HTERT RPE-1 (cell line): ENCODE results near the gene COL18A1.

Experiments used
- in situ Hi-C: fragments of 300-500 bp; cut with MboI; formaldehyde crosslinking; loops from 4 replicates; pipeline ENCODE4 v1.14.3; 2020; ENCODE audit warnings: low sequenced_read_pairs

COL18A1 gene

DNA sequence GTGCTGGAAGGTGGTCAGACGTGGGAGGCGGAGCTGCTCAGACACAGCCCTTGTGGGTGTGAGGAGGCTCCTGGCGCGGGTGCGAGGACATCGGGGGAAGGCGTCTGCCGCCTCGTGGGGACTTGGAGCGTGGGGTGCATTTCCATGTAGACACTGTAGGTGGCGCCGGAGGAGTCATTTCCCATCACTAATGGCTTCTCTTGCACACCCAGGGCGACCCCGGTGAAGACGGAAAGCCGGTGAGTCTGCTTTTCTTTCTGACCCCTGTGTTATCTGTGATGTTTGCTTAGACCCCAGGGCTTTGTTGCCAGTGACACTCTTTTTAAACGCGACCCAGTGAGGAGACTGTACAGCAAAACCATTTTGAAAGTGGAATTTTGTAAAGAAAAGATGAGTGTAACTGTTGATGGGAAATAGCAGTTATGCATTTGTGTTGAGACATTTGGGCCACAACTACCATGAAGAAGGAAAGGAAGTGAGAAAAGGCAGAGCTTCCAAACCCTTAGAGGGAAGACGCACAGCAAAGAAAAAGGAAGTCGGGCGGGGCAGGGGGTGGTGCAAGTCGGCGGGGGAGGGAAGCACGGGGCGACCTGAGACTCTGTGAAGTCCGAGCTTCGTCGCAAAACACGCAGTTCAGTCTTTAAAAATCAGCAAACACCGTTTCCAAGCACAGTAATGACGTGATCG is 73.3 kb downstream of the COL18A1 start:
- in situ Hi-C loops: no loop called here

- in situ Hi-C loops: no loop called here
These were observed 74.1 kb downstream of the COL18A1 start for GRCh38 chr21:45478816-45479669.

GRCh38 chr21:45479691-45480675 is 75.0 kb downstream of the COL18A1 start:
- in situ Hi-C loops: no loop called here

DNA sequence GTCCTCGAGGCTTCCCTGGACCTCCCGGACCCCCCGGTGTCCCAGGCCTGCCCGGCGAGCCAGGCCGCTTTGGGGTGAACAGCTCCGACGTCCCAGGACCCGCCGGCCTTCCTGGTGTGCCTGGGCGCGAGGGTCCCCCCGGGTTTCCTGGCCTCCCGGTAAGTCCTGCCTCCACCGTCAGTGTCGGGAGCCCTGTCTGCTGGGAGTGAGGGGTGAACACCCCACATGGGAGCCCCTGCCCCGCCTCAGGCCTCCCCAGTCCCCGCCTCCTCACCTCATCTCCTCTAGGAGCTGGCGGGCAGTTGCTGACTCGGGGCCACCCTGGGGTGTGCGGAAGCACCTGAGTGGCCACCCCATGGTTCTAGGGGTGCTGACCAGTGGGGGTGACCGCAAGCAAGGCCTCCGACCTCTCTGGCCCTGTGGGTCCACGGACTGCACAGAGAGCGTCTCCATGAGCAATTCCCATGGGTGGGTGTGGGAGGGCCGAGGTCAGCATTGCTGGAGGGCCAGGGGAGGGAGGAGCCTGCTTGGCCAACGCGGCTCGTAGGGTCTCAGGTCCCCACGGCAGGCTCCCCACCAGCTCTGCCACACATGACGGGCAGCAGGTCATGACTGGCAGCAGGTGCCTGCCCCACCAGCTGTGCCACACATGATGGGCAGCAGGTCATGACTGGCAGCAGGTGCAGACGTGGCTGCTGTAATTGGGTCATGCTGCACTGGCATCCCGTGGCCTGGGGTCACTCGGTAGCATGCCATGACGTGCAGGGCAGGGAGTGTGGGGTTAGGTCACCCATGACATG is 75.9 kb downstream of the COL18A1 start:
- in situ Hi-C loops: no loop called here

- in situ Hi-C loops: no loop called here
These were observed 76.6 kb downstream of the COL18A1 start for GRCh38 chr21:45481566-45481965.

- in situ Hi-C loops: no loop called here
These were observed 77.3 kb downstream of the COL18A1 start for GRCh38 chr21:45481977-45482898.

- in situ Hi-C loops: no loop called here
These were observed 78.2 kb downstream of the COL18A1 start for GRCh38 chr21:45482899-45483821.

DNA sequence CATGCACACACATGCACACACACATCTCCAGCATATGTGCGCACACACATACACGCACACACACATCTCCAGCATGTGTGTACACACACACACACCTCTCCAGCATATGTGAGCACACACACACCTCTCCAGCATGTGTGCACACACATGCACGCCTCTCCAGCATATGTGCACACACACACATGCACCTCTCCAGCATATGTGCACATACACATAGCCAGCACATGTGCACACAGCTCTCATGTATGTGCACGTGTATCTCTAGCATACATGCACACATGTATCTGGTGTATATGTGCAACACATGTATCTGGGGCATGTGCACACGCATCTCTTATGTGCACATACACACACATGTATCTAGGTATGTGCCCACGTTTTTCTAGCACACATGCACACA is 79.4 kb downstream of the COL18A1 start:
- in situ Hi-C loops: no loop called here

GRCh38 chr21:45485686-45486442 is 80.9 kb downstream of the COL18A1 start:
- in situ Hi-C loops: no loop called here

GRCh38 chr21:45486443-45487160 is 81.6 kb downstream of the COL18A1 start:
- in situ Hi-C loops: no loop called here

- in situ Hi-C loops: no loop called here
These were observed 82.3 kb downstream of the COL18A1 start for GRCh38 chr21:45487161-45487806.

DNA sequence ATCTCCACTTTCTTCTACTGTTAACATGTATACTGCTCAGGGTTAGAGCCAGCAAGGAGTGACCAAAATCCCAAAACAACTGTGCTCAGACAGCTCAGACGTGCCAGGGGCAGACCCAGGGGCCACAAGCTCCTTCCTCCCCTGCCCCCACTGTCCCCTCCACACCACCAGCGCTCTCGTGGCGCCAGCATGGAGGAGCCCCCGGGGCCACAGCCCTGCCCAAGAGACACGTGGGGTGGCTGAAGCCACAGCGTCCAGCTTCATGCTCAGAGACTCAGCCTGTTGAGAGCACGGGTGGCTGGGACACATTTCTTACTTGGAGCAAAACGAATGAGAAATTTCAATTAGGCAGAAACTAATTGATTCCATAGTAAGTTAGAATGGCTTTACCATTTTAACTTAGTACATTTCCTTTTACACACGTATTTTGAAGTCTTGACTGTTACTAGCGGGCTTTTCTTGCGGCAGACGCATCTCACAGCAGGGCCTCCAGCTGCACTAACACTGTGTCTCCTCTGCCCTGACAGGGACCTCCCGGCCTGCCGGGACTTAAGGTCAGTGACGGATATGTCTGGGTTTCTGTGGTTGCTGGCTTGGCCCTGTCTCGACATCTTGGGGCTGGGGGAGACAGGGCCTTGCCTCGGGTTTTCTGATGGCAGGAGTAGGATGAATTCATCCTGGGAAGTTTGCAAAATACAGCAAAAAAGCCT is 83.1 kb downstream of the COL18A1 start:
- in situ Hi-C loops: no loop called here

- in situ Hi-C loops: no loop called here
These were observed 84.2 kb downstream of the COL18A1 start for GRCh38 chr21:45488931-45489721.

DNA sequence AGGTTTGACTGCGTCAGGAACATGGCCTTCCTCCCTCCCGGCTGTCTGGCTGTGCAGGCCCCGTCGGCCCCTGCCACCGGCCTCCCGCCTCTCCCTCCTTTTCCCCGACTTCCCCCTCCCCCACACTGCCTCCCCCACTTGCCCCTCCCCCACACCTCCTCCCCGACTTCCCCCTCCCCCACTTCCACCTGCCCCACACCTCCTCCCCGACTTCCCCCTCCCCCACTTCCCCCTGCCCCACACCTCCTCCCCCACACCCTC is 84.7 kb downstream of the COL18A1 start:
- in situ Hi-C loops: no loop called here

DNA sequence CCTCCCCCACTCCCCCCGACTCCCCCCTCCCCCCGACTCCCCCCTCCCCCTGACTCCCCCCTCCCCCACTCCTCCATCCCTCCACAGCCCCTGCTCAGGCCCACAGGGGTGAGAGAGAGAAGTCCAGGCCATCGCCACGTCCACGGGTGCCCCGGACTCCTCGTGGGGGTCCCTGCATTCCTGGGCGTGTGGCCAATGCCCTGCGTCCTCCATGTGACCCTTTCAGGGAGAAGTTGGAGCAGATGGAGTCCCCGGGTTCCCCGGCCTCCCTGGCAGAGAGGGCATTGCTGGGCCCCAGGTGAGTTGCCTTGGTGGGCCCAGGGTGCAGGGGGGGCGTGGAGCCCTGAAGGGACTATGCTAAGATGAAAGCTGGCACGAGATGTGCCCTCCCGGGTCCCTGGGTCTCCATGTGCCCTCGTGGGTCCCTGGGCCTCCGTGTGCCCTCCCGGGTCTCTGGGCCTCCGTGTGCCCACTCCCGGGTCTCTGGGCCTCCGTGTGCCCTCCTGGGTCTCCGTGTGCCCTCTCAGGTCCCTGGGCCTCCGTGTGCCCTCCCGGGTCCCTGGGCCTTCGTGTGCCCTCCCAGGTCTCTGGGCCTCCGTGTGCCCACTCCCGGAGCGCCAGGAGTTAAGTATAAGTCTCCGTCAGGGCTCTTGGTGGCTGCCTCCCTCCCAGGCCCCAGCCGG is 85.2 kb downstream of the COL18A1 start:
- in situ Hi-C loops: no loop called here
